Naive B cell (primary cell): ENCODE data around the gene HEMK1. TPM values are rescaled to one million over a fixed set of nuclear protein-coding genes. Genes with fewer than 3 reads are reported as not detected.

ENCODE experiments used
- ATAC-seq, 2 donors: fragments of 150-1000 bp; cut with Tn5 transposase; 2 replicates each; pipeline ENCODE4 v1.10.0; 2021; ENCODE audit warnings: low read depth in 2 of 2, mild to moderate bottlenecking in 2 of 2, moderate library complexity in 2 of 2
- DNase-seq: peaks from one replicate; pipeline ENCODE4 v3.0.0; 2022
- H3K27ac Mint-ChIP-seq, 6 donors: one replicate each; pipeline ENCODE4 v1.8.0; 2020 to 2022; ENCODE audit warnings: mild to moderate bottlenecking in 6 of 6, mixed read lengths in 6 of 6, moderate library complexity in 5 of 6, inconsistent platforms in 2 of 6
- H3K27me3 Mint-ChIP-seq, 3 donors: one replicate each; pipeline ENCODE4 v1.8.0; 2021 to 2022; ENCODE audit warnings: mixed read lengths in 3 of 3, mild to moderate bottlenecking in 1 of 3
- H3K36me3 Mint-ChIP-seq, 2 donors: one replicate each; pipeline ENCODE4 v1.8.0; 2020 to 2022; ENCODE audit warnings: mixed read lengths in 2 of 2, inconsistent platforms in 1 of 2, mild to moderate bottlenecking in 1 of 2
- H3K4me1 Mint-ChIP-seq, 3 donors: one replicate each; pipeline ENCODE4 v1.8.0; 2020 to 2022; ENCODE audit warnings: mixed read lengths in 3 of 3, inconsistent platforms in 1 of 3, mild to moderate bottlenecking in 1 of 3, moderate library complexity in 1 of 3
- H3K4me3 Mint-ChIP-seq, 8 donors: one replicate each; pipeline ENCODE4 v1.8.0; 2020 to 2022; ENCODE audit warnings: mild to moderate bottlenecking in 8 of 8, mixed read lengths in 8 of 8, moderate library complexity in 8 of 8, inconsistent platforms in 2 of 8
- H3K9me3 Mint-ChIP-seq, 7 donors: one replicate each; pipeline ENCODE4 v1.8.0; 2020 to 2022; ENCODE audit warnings: mixed read lengths in 7 of 7, mild to moderate bottlenecking in 5 of 7, inconsistent platforms in 2 of 7, moderate library complexity in 1 of 7
- polyA plus RNA-seq, 6 donors: library from polyadenylated mRNA; unstranded; fragments of 300-500 nt; fragmentation: Illumina TruSeq; gene quantifications; one replicate each; pipeline ENCODE4 v1.2.3, GENCODE V29; 2021; ENCODE audit warnings: low read depth in 6 of 6

HEMK1 gene
- polyA plus RNA-seq, 6 donors from 2014 or later, result 18.2 to 44.6 (median 32.8) TPM

- H3K27ac Mint-ChIP-seq, result peak overlapping the region in 1 of 6 donors; percentile 78
- ATAC-seq (no peak), DNase-seq (peak; percentile 68)
- H3K4me3 Mint-ChIP-seq, result peak overlapping the region in 5 of 8 donors; percentile 42 to 88 (median 49)
- H3K4me1 Mint-ChIP-seq, result peaks cover 13 to 36% (median 28%) of the 10 kb centered on the region in 3 donors
- no peaks in the 10 kb centered on the region for H3K27me3 Mint-ChIP-seq
- no peaks in the 10 kb centered on the region for H3K9me3 Mint-ChIP-seq
- H3K36me3 Mint-ChIP-seq, result no peaks in the 10 kb centered on the region
Measured at GRCh38 chr3:50572158-50572557, 2.8 kb downstream of the HEMK1 start.

GRCh38 chr3:50572801-50573371, 3.6 kb downstream of the HEMK1 start:
- no peaks in the 10 kb centered on the region for H3K9me3 Mint-ChIP-seq
- ATAC-seq, result no peak

GRCh38 chr3:50573566-50574443, 4.5 kb downstream of the HEMK1 start:
- Mint-ChIP-seq H3K36me3 (no peaks in the 10 kb centered on the region), H3K27me3 (no peaks in the 10 kb centered on the region), H3K9me3 (no peaks in the 10 kb centered on the region), H3K4me1 (peaks cover 8 to 26% (median 22%) of the 10 kb centered on the region in 3 donors), H3K4me3 (peak overlapping the region in 2 of 8 donors; percentile 38 to 44), H3K27ac (no peak overlapping the region)
- no peak for DNase-seq
- ATAC-seq, result no peak

More at GRCh38 chr3:50572801-50573371, 3.6 kb downstream of the HEMK1 start:
- no peaks in the 10 kb centered on the region for H3K36me3 Mint-ChIP-seq
- no peaks in the 10 kb centered on the region for H3K27me3 Mint-ChIP-seq
- no peak for DNase-seq
- peak overlapping the region in 1 of 8 donors; percentile 88 for H3K4me3 Mint-ChIP-seq
- H3K27ac Mint-ChIP-seq, result no peak overlapping the region
- H3K4me1 Mint-ChIP-seq, result peaks cover 10 to 32% (median 23%) of the 10 kb centered on the region in 3 donors

- Mint-ChIP-seq H3K9me3 (no peaks in the 10 kb centered on the region), H3K4me3 (peak overlapping the region in 1 of 8 donors; percentile 44), H3K36me3 (peaks cover 0 to 4% of the 10 kb centered on the region in 2 donors), H3K27me3 (no peaks in the 10 kb centered on the region), H3K27ac (no peak overlapping the region), H3K4me1 (peaks cover 8 to 22% (median 20%) of the 10 kb centered on the region in 3 donors)
- ATAC-seq, result no peak
- DNase-seq, result no peak
Measured at GRCh38 chr3:50574444-50574831, 5.1 kb downstream of the HEMK1 start.

GRCh38 chr3:50575372-50575771, 6.0 kb downstream of the HEMK1 start:
- Mint-ChIP-seq H3K27ac (no peak overlapping the region), H3K9me3 (no peaks in the 10 kb centered on the region), H3K4me1 (peaks cover 3 to 18% (median 11%) of the 10 kb centered on the region in 3 donors), H3K27me3 (no peaks in the 10 kb centered on the region), H3K4me3 (no peak overlapping the region), H3K36me3 (peaks cover 0 to 4% of the 10 kb centered on the region in 2 donors)
- ATAC-seq (no peak), DNase-seq (no peak)

GRCh38 chr3:50577348-50577747, 8.0 kb downstream of the HEMK1 start:
- peaks cover 0 to 4% of the 10 kb centered on the region in 2 donors for H3K36me3 Mint-ChIP-seq
- H3K4me3 Mint-ChIP-seq, result no peak overlapping the region
- H3K27me3 Mint-ChIP-seq, result no peaks in the 10 kb centered on the region
- no peaks in the 10 kb centered on the region for H3K9me3 Mint-ChIP-seq
- ATAC-seq, result no peak
- DNase-seq, result no peak
- no peak overlapping the region for H3K27ac Mint-ChIP-seq
- peaks cover 0 to 5% (median 1%) of the 10 kb centered on the region in 3 donors for H3K4me1 Mint-ChIP-seq

GRCh38 chr3:50580683-50581458, 11.5 kb downstream of the HEMK1 start:
- DNase-seq (no peak), ATAC-seq (no peak)
- Mint-ChIP-seq H3K9me3 (no peaks in the 10 kb centered on the region), H3K36me3 (peaks cover 0 to 4% of the 10 kb centered on the region in 2 donors), H3K27me3 (no peaks in the 10 kb centered on the region), H3K4me1 (no peaks in the 10 kb centered on the region), H3K4me3 (no peak overlapping the region), H3K27ac (peak overlapping the region in 1 of 6 donors; percentile 14)

GRCh38 chr3:50581459-50581842, 12.1 kb downstream of the HEMK1 start:
- ATAC-seq, result no peak
- Mint-ChIP-seq H3K36me3 (peaks cover 0 to 4% of the 10 kb centered on the region in 2 donors), H3K9me3 (no peaks in the 10 kb centered on the region), H3K4me3 (no peak overlapping the region), H3K27ac (no peak overlapping the region), H3K4me1 (no peaks in the 10 kb centered on the region), H3K27me3 (no peaks in the 10 kb centered on the region)
- no peak for DNase-seq

- peak overlapping the region in 1 of 6 donors; percentile 45 for H3K27ac Mint-ChIP-seq
- H3K4me1 Mint-ChIP-seq, result peaks cover 0 to under 1% (median 0%) of the 10 kb centered on the region in 3 donors
- DNase-seq, result no peak
- H3K9me3 Mint-ChIP-seq, result no peaks in the 10 kb centered on the region
- ATAC-seq, result no peak
- H3K36me3 Mint-ChIP-seq, result peaks cover 0 to 4% of the 10 kb centered on the region in 2 donors
- H3K27me3 Mint-ChIP-seq, result no peaks in the 10 kb centered on the region
- no peak overlapping the region for H3K4me3 Mint-ChIP-seq
Measured at GRCh38 chr3:50582083-50582482, 12.8 kb downstream of the HEMK1 start.

GRCh38 chr3:50583897-50584296, 14.6 kb downstream of the HEMK1 start:
- peaks cover 0 to 3% of the 10 kb centered on the region in 2 donors for H3K36me3 Mint-ChIP-seq
- ATAC-seq, result no peak

GRCh38 chr3:50584391-50584790, 15.1 kb downstream of the HEMK1 start:
- no peak for ATAC-seq

More at GRCh38 chr3:50583897-50584296, 14.6 kb downstream of the HEMK1 start:
- no peak for DNase-seq
- no peak overlapping the region for H3K4me3 Mint-ChIP-seq
- peak overlapping the region in 2 of 6 donors; percentile 13 to 40 for H3K27ac Mint-ChIP-seq
- peaks cover 0 to 8% (median 6%) of the 10 kb centered on the region in 3 donors for H3K4me1 Mint-ChIP-seq
- no peaks in the 10 kb centered on the region for H3K9me3 Mint-ChIP-seq
- no peaks in the 10 kb centered on the region for H3K27me3 Mint-ChIP-seq

GRCh38 chr3:50585919-50586762, 16.8 kb downstream of the HEMK1 start:
- Mint-ChIP-seq H3K36me3 (no peaks in the 10 kb centered on the region), H3K27ac (peak overlapping the region in 2 of 6 donors; percentile 28 to 70), H3K27me3 (no peaks in the 10 kb centered on the region), H3K9me3 (no peaks in the 10 kb centered on the region), H3K4me3 (no peak overlapping the region), H3K4me1 (peaks cover 6 to 21% (median 15%) of the 10 kb centered on the region in 3 donors)
- ATAC-seq (no peak), DNase-seq (no peak)

More at GRCh38 chr3:50584391-50584790, 15.1 kb downstream of the HEMK1 start:
- Mint-ChIP-seq H3K4me1 (peaks cover 0 to 8% (median 6%) of the 10 kb centered on the region in 3 donors), H3K27ac (peak overlapping the region in 2 of 6 donors; percentile 15 to 40), H3K27me3 (no peaks in the 10 kb centered on the region), H3K36me3 (no peaks in the 10 kb centered on the region), H3K9me3 (no peaks in the 10 kb centered on the region), H3K4me3 (no peak overlapping the region)
- no peak for DNase-seq
